GM13976 (cell line): ENCODE results near the gene RTL5.

Experiments
- DNase-seq: peaks from one replicate; pipeline ENCODE4 v3.0.0; 2012; ENCODE audit warnings: low spot score
- in situ Hi-C: fragments of 300-500 bp; cut with MboI; formaldehyde crosslinking; loops from one replicate; pipeline ENCODE4 v1.12.0; 2022; ENCODE audit warnings: low sequenced_read_pairs, mixed read lengths, inconsistent platforms; ENCODE audit not compliant: unreplicated experiment
- TF ChIP-seq, protein P1 (sequence below): IDR thresholded peaks from 2 replicates; pipeline ENCODE4 v1.5.1; 2012; ENCODE audit warnings: borderline replicate concordance, mild to moderate bottlenecking; ENCODE audit not compliant: insufficient read depth; ENCODE audit errors: extremely low read depth, missing control alignments, control extremely low read depth

Gene RTL5

DNA sequence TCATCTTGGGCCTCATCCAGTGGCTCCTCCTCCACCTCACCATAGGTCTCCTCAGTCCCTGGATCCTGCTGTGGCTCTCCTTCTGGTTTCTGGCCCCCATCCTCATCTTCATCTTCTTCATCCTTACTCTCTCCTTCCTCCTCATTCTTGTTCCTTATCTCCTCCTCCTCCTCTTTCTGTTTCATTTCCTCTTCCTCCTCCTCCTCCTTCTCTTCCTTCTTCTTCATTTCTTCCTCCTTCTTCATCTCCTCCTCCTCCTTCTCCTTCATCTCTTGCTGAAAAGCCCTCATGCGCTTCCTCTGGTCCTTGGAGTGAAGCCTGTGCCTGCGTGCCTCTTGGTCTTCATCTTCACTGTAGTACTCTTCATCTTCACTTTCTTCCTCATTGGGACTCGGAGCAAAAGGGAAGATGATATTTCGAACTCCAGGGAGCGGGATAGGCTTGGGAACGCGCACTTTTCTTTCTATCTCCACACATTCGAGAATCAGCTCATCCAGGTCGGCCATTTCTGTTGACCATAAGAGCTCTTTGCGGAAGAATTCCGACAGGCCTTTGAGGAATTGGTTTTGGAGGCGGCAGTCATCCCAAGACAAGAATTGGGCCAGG lies 1.5 kb downstream of the RTL5 start:
- TF ChIP-seq, protein P1, sequence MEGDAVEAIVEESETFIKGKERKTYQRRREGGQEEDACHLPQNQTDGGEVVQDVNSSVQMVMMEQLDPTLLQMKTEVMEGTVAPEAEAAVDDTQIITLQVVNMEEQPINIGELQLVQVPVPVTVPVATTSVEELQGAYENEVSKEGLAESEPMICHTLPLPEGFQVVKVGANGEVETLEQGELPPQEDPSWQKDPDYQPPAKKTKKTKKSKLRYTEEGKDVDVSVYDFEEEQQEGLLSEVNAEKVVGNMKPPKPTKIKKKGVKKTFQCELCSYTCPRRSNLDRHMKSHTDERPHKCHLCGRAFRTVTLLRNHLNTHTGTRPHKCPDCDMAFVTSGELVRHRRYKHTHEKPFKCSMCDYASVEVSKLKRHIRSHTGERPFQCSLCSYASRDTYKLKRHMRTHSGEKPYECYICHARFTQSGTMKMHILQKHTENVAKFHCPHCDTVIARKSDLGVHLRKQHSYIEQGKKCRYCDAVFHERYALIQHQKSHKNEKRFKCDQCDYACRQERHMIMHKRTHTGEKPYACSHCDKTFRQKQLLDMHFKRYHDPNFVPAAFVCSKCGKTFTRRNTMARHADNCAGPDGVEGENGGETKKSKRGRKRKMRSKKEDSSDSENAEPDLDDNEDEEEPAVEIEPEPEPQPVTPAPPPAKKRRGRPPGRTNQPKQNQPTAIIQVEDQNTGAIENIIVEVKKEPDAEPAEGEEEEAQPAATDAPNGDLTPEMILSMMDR = no peak
- no peak for DNase-seq
- in situ Hi-C loops = no loop called here

DNA sequence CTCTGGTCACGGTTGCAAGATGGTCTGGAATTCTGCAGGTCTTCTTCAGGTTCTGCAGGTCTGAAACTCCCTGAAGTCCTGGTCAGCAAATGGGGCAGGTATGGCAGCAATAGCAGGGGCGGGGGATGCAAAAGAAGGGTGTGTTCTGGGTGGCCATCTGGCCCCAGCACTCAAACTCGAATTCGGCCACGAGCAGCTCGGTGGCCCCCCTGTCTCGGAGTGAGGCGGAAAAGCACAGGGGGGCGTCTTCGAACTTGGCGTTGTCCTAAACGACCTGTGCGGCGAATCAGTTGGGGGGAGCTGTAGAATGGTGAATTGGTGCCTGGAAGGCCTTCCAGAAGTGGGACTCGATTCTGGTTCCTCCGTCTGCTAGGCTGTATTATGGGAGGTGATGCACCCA lies 2.1 kb downstream of the RTL5 start:
- DNase-seq = no peak
- in situ Hi-C loops = no loop called here

DNA sequence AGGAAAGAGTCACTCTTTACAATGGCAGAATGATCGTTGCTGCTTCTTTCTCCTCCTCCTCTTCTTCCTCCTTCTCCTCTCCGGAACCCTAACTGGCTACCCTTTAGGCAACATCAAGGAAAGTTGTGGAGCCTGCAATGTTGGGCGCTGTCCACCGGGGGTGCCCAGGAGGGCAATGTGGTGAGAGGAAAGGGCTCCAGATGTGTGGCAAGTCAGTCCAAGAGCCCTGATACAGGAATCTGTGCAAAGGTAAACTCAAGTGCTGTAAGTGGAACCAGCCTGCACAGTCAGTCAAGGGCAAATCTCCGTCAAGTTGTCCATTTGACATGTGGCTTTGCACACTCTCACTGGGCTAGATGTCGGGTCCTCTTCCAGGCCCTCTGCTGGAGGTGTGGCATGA lies 2.8 kb downstream of the RTL5 start:
- in situ Hi-C loops = no loop called here
- no peak for DNase-seq
- TF ChIP-seq, protein P1 = no peak

More for the DNA sequence above, 2.1 kb downstream of the RTL5 start:
- TF ChIP-seq, protein P1 = no peak

DNA sequence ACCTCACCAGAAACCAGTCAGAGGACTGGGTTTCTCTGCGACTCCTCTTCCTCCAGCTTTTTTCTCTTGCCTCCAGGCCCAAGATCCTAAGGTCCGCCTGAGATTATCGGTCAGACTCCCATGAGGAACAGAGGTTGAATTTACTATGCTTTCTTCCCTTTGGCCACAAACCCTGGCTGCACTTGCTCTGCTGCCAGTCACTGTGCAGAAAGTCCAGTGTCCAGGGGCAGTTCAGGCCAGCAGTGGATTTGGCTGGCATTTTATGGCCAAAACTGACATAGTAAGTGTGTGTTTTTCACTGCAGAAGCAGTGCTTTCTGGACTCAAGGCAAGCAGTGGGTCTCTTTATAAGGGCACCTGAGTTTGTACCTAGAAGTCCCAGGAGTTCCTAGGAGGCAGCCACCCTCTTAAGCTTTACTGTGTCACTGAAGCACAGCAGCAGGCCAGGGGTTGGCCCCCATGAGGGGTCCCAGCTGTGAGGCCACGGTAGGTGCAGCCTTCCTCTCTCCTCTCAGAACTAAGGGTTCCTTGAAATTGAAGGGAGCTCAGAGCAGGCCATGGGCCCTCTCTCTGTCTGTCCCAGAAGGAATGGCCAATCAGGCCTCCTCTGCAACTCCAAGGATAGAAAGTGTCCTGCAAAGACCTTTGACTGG lies 3.4 kb downstream of the RTL5 start:
- TF ChIP-seq, protein P1 = no peak
- no peak for DNase-seq
- in situ Hi-C loops = no loop called here

DNA sequence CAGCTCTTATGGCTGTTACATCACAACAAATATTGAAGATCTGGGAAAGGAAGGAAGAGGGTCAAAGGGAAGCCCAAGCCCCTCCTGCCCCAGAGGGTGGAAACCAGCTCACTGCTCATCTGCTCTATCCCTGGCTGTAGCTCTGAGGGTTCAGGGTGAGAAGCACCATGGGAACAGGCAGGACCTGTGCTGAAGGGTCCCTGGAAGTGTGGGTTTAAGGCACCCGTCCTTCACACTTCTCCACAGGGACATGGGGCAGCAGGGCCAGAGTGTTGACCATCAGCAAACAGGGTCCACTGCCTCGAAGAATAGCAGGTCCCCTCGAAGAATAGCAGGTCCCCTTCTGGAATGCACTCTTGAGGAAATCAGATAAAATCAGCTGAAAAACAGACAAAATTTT lies 4.4 kb downstream of the RTL5 start:
- TF ChIP-seq, protein P1 = no peak
- in situ Hi-C loops = no loop called here
- DNase-seq = no peak

DNA sequence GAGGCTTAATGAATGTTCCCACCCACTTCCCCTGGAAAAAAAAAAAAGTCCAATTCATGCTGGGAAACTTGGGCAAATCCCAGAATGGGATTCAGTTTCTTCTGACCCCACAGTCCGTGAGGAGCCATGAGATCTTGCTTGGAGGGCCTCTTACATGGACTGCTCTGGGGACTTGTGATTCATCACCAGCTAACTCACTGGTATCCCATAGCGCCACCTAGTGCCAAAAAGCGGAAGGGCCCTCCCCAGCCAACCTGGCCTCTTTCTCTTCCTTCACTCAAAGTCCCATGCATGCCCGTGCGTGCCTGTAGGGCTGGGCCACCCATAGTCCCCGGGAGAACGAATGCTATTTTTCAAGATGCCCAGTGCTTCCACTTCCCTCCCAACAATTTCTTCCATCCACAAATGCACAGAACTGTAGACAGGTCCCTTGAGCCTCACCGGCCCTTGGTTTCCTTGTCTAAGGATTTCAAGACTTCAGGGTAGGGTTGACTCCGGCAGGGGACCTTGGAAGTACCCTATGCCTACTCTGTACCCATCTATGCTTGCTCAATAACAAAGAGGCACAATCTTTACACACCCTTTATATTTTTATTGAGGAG lies 5.1 kb downstream of the RTL5 start:
- in situ Hi-C loops = no loop called here
- DNase-seq = peak; percentile 76
- TF ChIP-seq, protein P1 = peak; percentile 81

DNA sequence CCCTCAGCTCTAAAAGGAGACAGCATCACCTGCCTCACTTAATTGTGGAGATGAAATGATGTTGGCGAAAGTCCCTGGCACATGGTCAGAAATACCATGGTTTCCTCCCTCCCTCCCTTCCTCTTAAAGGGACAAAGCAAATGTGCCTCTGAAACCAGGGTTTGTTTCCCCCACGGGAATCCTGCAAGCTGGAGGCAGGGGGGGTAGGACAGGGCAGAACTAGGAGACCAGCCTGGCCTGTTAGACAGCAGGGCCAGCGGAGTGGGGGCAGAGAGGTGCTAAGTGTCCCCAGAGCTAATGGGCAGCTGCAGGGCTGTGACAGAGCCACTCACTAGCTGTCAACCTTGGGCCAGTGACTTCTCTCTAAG lies 5.7 kb downstream of the RTL5 start:
- DNase-seq = no peak
- TF ChIP-seq, protein P1 = no peak
- in situ Hi-C loops = no loop called here
